Calu3 (cell line): Measurements from ENCODE around the gene HSPB3. TPM values are rescaled to one million over a fixed set of nuclear protein-coding genes. Genes with fewer than 3 reads are reported as not detected.
"Not testable (repeated sequence)": the region's sequence is repeated elsewhere in the genome, so short reads cannot be mapped to it uniquely, and the experiment has no call there.

Source experiments
- BruUV-seq: library from RNA; stranded (reverse); fragments of 400-500 nt; replicated peaks from 2 replicates; lab custom pipeline; 2021; lab: Mats Ljungman, UMichigan
- CTCF ChIA-PET: fragments of 300-600 bp; sonication (Branson Sonifier 250); formaldehyde crosslinking; loops from one replicate; lab custom pipeline; 2022; ENCODE audit warnings: antibody characterized with exemption; lab: Charles Lee
- DNase-seq: peaks from one replicate; pipeline ENCODE4 v3.0.0; 2022
- H3K27ac Mint-ChIP-seq: one replicate; pipeline ENCODE4 v1.8.0; 2022; ENCODE audit warnings: mixed read lengths; ENCODE audit not compliant: unreplicated experiment
- H3K27me3 Mint-ChIP-seq: one replicate; pipeline ENCODE4 v1.8.0; 2022; ENCODE audit warnings: mixed read lengths; ENCODE audit not compliant: unreplicated experiment
- H3K36me3 Mint-ChIP-seq: one replicate; pipeline ENCODE4 v1.8.0; 2022; ENCODE audit warnings: mild to moderate bottlenecking, moderate library complexity, mixed read lengths; ENCODE audit not compliant: insufficient read depth, unreplicated experiment
- H3K4me1 Mint-ChIP-seq: one replicate; pipeline ENCODE4 v1.8.0; 2022; ENCODE audit warnings: mild to moderate bottlenecking, low read depth, mixed read lengths; ENCODE audit not compliant: unreplicated experiment
- H3K4me3 Mint-ChIP-seq: one replicate; pipeline ENCODE4 v1.8.0; 2022; ENCODE audit warnings: mild to moderate bottlenecking, low read depth, moderate library complexity, mixed read lengths; ENCODE audit not compliant: unreplicated experiment
- H3K9me3 Mint-ChIP-seq: one replicate; pipeline ENCODE4 v1.8.0; 2022; ENCODE audit warnings: low read depth, mixed read lengths; ENCODE audit not compliant: unreplicated experiment
- intact Hi-C: fragments of 100-400 bp; cut with micrococcal nuclease; formaldehyde crosslinking; loops from one replicate; pipeline ENCODE4 v1.10.0; 2022; ENCODE audit not compliant: unreplicated experiment
- total RNA-seq: library from RNA; stranded (reverse); gene quantifications from 2 replicates; pipeline ENCODE4 v1.2.3, GENCODE V29; 2022
- TF ChIP-seq, protein P1 (sequence below): fragments of 200-600 bp; IDR thresholded peaks from one replicate; pipeline ENCODE4 v1.8.0; 2022; ENCODE audit warnings: antibody characterized with exemption; ENCODE audit not compliant: unreplicated experiment

Gene HSPB3
- total RNA-seq, 1 experiment from 2014 or later: not detected

DNA sequence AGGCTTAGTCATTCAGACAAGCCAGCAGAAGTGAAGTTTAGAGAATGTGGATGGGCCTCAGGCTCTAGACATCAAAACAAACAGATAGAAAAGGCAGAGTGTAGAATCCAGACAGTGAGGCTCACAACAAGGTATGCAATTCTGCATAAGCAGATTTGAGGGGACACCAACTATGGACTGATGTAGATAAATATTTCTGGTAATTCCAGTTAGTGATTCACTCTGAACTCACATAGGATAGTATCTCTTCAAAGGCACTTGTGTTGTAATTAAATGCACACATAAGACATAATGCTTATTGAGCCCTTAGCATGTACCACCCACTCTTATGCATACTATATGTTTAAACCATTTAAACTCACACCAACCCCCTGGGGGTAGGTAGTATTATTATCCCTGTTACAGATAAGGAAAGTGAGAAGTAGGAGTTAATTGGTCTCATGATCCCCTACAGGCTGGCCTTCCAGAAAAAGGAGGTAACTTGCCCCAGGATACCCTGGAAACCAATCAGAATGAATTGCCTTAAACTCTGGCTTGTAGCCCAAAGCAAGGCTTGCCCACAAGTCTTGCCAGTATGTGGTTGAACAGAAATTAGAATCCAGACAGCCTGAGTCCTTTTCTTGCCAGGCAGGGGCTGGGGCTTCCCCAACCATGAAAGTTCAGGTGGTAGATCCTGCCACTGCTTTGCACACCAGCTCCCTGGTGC, 39.5 kb upstream of the HSPB3 start:
- intact Hi-C loops: loop anchor here (5.0 kb wide), 1 partner anchor 104 kb away; the partner anchor contains the start of gene ARL15

DNA sequence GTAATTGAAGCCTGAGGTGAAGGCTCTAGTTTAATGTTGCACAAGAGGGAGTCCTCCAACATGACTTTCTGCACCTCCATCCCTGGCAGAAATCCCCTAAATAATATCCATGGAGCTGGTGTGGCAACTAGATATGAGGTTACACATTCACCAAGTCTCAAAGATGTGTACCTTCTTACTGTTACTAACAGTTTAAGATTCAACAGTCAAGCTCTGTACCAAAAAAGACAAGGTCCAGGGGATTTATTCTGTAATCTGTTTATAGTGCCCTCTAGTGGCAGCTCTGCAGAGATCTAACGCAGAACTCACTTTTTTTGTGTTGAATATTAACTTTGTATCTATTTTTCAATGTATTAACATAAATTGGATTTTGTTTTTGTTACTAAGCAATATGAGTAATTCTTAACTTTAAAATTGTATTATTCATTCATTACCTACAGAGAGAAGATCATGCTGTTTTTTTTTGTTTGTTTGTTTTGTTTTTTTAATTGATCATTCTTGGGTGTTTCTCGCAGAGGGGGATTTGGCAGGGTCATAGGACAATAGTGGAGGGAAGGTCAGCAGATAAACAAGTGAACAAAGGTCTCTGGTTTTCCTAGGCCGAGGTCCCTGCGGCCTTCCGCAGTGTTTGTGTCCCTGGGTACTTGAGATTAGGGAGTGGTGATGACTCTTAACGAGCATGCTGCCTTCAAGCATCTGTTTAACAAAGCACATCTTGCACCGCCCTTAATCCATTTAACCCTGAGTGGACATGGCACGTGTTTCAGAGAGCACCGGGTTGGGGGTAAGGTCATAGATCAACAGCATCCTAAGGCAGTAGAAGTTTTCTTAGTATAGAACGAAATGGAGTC, 35.7 kb upstream of the HSPB3 start:
- intact Hi-C loops: loop anchor here (1.0 to 5.0 kb wide), 2 partner anchors 107 to 176 kb away; partner anchors contain the start of gene ARL15
- peaks cover 28% of the 10 kb centered on the region for H3K27me3 Mint-ChIP-seq
- BruUV-seq, H3K4me1 Mint-ChIP-seq, H3K36me3 Mint-ChIP-seq, H3K4me3 Mint-ChIP-seq, H3K27ac Mint-ChIP-seq, H3K9me3 Mint-ChIP-seq: not testable (repeated sequence)
- peak; percentile 8 for DNase-seq
- TF ChIP-seq, protein P1, sequence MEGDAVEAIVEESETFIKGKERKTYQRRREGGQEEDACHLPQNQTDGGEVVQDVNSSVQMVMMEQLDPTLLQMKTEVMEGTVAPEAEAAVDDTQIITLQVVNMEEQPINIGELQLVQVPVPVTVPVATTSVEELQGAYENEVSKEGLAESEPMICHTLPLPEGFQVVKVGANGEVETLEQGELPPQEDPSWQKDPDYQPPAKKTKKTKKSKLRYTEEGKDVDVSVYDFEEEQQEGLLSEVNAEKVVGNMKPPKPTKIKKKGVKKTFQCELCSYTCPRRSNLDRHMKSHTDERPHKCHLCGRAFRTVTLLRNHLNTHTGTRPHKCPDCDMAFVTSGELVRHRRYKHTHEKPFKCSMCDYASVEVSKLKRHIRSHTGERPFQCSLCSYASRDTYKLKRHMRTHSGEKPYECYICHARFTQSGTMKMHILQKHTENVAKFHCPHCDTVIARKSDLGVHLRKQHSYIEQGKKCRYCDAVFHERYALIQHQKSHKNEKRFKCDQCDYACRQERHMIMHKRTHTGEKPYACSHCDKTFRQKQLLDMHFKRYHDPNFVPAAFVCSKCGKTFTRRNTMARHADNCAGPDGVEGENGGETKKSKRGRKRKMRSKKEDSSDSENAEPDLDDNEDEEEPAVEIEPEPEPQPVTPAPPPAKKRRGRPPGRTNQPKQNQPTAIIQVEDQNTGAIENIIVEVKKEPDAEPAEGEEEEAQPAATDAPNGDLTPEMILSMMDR: peak; percentile 33
- CTCF ChIA-PET: interaction anchor here (0.8 to 1.1 kb wide), 5 partner anchors 52 to 448 kb away, joined by 3 to 16 read pairs (median 4); no protein-coding TSS in a partner anchor

More for the DNA sequence above, 39.5 kb upstream of the HSPB3 start:
- peaks cover 42% of the 10 kb centered on the region for H3K27me3 Mint-ChIP-seq
- no peak overlapping the region for H3K27ac Mint-ChIP-seq
- CTCF ChIA-PET: no interaction called here
- no peak for DNase-seq
- H3K4me1 Mint-ChIP-seq: no peaks in the 10 kb centered on the region
- TF ChIP-seq, protein P1: no peak
- BruUV-seq: no TSS peak
- no peaks in the 10 kb centered on the region for H3K36me3 Mint-ChIP-seq
- H3K9me3 Mint-ChIP-seq: no peaks in the 10 kb centered on the region
- no peak overlapping the region for H3K4me3 Mint-ChIP-seq

DNA sequence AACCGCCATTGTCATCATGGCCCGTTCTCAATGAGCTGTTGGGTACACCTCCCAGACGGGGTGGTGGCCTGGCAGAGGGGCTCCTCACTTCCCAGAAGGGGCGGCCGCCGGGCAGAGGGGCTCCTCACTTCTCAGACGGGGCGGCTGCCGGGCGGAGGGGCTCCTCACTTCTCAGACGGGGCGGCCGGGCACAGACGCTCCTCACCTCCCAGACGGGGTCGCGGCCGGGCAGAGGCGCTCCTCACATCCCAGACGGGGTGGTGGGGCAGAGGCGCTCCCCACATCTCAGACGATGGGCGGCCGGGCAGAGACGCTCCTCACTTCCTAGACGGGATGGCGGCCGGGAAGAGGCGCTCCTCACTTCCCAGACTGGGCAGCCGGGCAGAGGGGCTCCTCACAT, 35.0 kb upstream of the HSPB3 start:
- H3K4me1 Mint-ChIP-seq, BruUV-seq, H3K4me3 Mint-ChIP-seq, intact Hi-C loops, H3K9me3 Mint-ChIP-seq, H3K27ac Mint-ChIP-seq, DNase-seq, H3K36me3 Mint-ChIP-seq, CTCF ChIA-PET: not testable (repeated sequence)
- peaks cover 29% of the 10 kb centered on the region for H3K27me3 Mint-ChIP-seq

DNA sequence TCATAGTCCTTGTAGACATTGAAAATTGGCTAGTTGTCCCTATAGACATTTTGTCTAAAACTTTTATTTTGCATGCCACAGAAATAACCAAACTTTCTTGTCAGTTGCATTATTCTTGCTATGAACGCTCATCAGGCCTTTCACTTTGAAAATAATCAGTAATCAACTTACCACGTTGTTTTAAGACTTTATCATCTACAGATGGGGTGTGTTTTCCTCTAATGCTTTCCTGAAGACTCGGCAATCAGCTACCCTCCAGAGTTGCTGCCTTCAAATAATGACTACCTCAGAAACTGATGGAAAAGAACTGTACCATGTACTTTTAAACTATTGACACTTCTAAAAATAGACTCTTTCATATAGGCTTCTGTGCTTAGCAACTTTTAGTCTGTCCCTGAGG, 33.5 kb upstream of the HSPB3 start:
- Mint-ChIP-seq H3K4me1 (no peaks in the 10 kb centered on the region), H3K27me3 (peaks cover 43% of the 10 kb centered on the region), H3K4me3 (no peak overlapping the region), H3K36me3 (no peaks in the 10 kb centered on the region), H3K9me3 (no peaks in the 10 kb centered on the region), H3K27ac (no peak overlapping the region)
- BruUV-seq: no TSS peak
- TF ChIP-seq, protein P1: no peak
- CTCF ChIA-PET: no interaction called here
- intact Hi-C loops: no loop called here
- no peak for DNase-seq
